Measurements from ENCODE around the gene COPZ2.

The COPZ2 gene

DNA sequence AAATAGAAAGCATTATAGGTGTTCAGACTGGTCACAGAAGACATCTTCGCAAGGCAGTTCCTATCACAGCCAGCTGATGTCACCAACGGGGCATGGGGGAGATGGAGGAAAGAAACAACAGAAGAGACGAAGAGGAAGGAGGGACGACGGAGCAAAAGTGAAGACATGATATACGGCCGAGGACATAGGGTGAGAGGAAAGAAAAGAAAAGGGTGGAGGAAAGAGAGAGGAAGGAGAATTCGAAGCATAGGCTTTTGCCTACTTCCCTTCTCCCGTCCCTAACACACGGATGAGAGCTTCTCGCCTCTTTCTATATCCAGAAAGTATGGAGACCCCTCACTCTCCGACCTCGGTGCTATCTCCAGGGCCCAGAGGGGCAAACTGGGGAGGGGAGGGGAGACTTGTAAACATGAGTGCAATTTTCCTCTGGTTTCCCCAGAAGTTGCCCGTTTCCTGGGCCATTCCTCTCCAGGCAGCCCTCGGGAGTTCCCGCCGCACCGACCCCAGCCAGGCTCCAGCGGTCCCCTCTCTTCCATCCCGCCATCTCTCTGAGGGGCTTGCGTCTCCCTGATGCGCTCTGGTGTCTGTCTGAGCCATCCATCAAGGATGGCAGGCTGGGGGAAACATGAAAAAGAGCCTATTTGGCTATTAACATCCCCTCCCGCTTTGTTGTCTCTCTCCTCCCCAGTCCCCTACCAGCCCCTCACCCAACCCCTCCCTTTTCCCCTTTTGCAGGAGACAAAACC lies 26.0 kb downstream of the COPZ2 start (continued):
- TF ChIP-seq, protein P1, sequence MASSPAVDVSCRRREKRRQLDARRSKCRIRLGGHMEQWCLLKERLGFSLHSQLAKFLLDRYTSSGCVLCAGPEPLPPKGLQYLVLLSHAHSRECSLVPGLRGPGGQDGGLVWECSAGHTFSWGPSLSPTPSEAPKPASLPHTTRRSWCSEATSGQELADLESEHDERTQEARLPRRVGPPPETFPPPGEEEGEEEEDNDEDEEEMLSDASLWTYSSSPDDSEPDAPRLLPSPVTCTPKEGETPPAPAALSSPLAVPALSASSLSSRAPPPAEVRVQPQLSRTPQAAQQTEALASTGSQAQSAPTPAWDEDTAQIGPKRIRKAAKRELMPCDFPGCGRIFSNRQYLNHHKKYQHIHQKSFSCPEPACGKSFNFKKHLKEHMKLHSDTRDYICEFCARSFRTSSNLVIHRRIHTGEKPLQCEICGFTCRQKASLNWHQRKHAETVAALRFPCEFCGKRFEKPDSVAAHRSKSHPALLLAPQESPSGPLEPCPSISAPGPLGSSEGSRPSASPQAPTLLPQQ (tag by site-specific recombination; IDR thresholded peaks at IDR 0.05) = no peak
- TF ChIP-seq ZNF341 (tag by site-specific recombination; IDR thresholded peaks at IDR 0.05; ENCODE audit: low read depth) = peak; percentile 46; the same call in 1 of the 2 replicates
- TF ChIP-seq ZNF157 (tag by site-specific recombination; IDR thresholded peaks at IDR 0.05) = no peak
- TF ChIP-seq ZXDB (tag by site-specific recombination; IDR thresholded peaks at IDR 0.05) = peak; percentile 41
- TF ChIP-seq SP3 (tag by site-specific recombination; IDR thresholded peaks at IDR 0.05) = 0 out of 2 replicates have a peak, but pooled peaks have one; percentile 19
- TF ChIP-seq, protein P2, sequence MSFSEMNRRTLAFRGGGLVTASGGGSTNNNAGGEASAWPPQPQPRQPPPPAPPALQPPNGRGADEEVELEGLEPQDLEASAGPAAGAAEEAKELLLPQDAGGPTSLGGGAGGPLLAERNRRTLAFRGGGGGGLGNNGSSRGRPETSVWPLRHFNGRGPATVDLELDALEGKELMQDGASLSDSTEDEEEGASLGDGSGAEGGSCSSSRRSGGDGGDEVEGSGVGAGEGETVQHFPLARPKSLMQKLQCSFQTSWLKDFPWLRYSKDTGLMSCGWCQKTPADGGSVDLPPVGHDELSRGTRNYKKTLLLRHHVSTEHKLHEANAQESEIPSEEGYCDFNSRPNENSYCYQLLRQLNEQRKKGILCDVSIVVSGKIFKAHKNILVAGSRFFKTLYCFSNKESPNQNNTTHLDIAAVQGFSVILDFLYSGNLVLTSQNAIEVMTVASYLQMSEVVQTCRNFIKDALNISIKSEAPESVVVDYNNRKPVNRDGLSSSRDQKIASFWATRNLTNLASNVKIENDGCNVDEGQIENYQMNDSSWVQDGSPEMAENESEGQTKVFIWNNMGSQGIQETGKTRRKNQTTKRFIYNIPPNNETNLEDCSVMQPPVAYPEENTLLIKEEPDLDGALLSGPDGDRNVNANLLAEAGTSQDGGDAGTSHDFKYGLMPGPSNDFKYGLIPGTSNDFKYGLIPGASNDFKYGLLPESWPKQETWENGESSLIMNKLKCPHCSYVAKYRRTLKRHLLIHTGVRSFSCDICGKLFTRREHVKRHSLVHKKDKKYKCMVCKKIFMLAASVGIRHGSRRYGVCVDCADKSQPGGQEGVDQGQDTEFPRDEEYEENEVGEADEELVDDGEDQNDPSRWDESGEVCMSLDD (tag by site-specific recombination; IDR thresholded peaks at IDR 0.05) = no peak
- no peak for TF ChIP-seq ZFP37 (tag by site-specific recombination; IDR thresholded peaks at IDR 0.05)
- TF ChIP-seq, protein P3, sequence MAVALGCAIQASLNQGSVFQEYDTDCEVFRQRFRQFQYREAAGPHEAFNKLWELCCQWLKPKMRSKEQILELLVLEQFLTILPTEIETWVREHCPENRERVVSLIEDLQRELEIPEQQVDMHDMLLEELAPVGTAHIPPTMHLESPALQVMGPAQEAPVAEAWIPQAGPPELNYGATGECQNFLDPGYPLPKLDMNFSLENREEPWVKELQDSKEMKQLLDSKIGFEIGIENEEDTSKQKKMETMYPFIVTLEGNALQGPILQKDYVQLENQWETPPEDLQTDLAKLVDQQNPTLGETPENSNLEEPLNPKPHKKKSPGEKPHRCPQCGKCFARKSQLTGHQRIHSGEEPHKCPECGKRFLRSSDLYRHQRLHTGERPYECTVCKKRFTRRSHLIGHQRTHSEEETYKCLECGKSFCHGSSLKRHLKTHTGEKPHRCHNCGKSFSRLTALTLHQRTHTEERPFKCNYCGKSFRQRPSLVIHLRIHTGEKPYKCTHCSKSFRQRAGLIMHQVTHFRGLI (tag by site-specific recombination; IDR thresholded peaks at IDR 0.05) = no peak
- TF ChIP-seq PRDM1 (tag by site-specific recombination; IDR thresholded peaks at IDR 0.05) = peak; percentile 99
- no peak for TF ChIP-seq ZNF133 (tag by site-specific recombination; IDR thresholded peaks at IDR 0.05)
- no peak for TF ChIP-seq ZNF146 (tag by site-specific recombination; IDR thresholded peaks at IDR 0.05)
- no peak for TF ChIP-seq GLI2 (tag by site-specific recombination; IDR thresholded peaks at IDR 0.05; ENCODE audit: borderline replicate concordance, low read depth)
- no peak for TF ChIP-seq ZNF2 (tag by site-specific recombination; IDR thresholded peaks at IDR 0.05)
- TF ChIP-seq OVOL3 (tag by site-specific recombination; IDR thresholded peaks at IDR 0.05) = no peak
- peak; percentile 67 for TF ChIP-seq YY2 (tag by site-specific recombination; IDR thresholded peaks at IDR 0.05)
- TF ChIP-seq ZNF548 (tag by site-specific recombination; IDR thresholded peaks at IDR 0.05) = no peak
- TF ChIP-seq ZNF416 (tag by site-specific recombination; IDR thresholded peaks at IDR 0.05) = no peak
- TF ChIP-seq ZNF654 (tag by site-specific recombination; IDR thresholded peaks at IDR 0.05; ENCODE audit: low read depth) = peak; percentile 75
- TF ChIP-seq ZNF610 (tag by site-specific recombination; IDR thresholded peaks at IDR 0.05; ENCODE audit: borderline replicate concordance) = no peak
- no peak for TF ChIP-seq ZNF10 (tag by site-specific recombination; IDR thresholded peaks at IDR 0.05)
- TF ChIP-seq ZNF248 (tag by site-specific recombination; IDR thresholded peaks at IDR 0.05) = no peak
- TF ChIP-seq, protein P4, sequence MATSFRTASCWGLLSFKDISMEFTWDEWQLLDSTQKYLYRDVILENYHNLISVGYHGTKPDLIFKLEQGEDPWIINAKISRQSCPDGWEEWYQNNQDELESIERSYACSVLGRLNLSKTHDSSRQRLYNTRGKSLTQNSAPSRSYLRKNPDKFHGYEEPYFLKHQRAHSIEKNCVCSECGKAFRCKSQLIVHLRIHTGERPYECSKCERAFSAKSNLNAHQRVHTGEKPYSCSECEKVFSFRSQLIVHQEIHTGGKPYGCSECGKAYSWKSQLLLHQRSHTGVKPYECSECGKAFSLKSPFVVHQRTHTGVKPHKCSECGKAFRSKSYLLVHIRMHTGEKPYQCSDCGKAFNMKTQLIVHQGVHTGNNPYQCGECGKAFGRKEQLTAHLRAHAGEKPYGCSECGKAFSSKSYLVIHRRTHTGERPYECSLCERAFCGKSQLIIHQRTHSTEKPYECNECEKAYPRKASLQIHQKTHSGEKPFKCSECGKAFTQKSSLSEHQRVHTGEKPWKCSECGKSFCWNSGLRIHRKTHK (tag by site-specific recombination; IDR thresholded peaks at IDR 0.05) = no peak
- 0 out of 2 replicates have a peak, but pooled peaks have one; percentile 8 for TF ChIP-seq GLIS1 (tag by site-specific recombination; IDR thresholded peaks at IDR 0.05)
- TF ChIP-seq ZNF121 (tag by site-specific recombination; IDR thresholded peaks at IDR 0.05) = no peak
- TF ChIP-seq WT1 (tag by site-specific recombination; IDR thresholded peaks at IDR 0.05) = peak; percentile 44; the same call in 1 of the 2 replicates
- no peak for TF ChIP-seq ZNF16 (tag by site-specific recombination; IDR thresholded peaks at IDR 0.05; ENCODE audit: low read depth)
- no peak for TF ChIP-seq ZNF394 (tag by site-specific recombination; IDR thresholded peaks at IDR 0.05; ENCODE audit: borderline replicate concordance)
- no peak for TF ChIP-seq ZNF776 (tag by site-specific recombination; IDR thresholded peaks at IDR 0.05; ENCODE audit: borderline replicate concordance)
- TF ChIP-seq, protein P5, sequence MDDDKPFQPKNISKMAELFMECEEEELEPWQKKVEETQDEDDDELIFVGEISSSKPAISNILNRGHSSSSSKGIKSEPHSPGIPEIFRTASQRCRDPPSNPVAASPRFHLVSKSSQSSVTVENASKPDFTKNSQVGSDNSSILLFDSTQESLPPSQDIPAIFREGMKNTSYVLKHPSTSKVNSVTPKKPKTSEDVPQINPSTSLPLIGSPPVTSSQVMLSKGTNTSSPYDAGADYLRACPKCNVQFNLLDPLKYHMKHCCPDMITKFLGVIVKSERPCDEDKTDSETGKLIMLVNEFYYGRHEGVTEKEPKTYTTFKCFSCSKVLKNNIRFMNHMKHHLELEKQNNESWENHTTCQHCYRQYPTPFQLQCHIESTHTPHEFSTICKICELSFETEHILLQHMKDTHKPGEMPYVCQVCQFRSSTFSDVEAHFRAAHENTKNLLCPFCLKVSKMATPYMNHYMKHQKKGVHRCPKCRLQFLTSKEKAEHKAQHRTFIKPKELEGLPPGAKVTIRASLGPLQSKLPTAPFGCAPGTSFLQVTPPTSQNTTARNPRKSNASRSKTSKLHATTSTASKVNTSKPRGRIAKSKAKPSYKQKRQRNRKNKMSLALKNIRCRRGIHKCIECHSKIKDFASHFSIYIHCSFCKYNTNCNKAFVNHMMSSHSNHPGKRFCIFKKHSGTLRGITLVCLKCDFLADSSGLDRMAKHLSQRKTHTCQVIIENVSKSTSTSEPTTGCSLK (tag by site-specific recombination; IDR thresholded peaks at IDR 0.05) = no peak
- no peak for TF ChIP-seq ZNF37A (tag by site-specific recombination; IDR thresholded peaks at IDR 0.05)
- no peak for TF ChIP-seq HOXA7 (CRISPR knock-in tag; IDR thresholded peaks at IDR 0.05; ENCODE audit: borderline replicate concordance)
- no peak for TF ChIP-seq ZNF747 (tag by site-specific recombination; IDR thresholded peaks at IDR 0.05)
